ENCODE measurements around the gene TAB2. TPM values are rescaled to one million over a fixed set of nuclear protein-coding genes. Genes with fewer than 3 reads are reported as not detected.

The TAB2 gene
- total and polyA plus RNA-seq, 2 of the 8 experiments (the other 6 are each of a cell fraction or from before 2014, with no cell fraction given) = 40.4 to 63.0 TPM

DNA sequence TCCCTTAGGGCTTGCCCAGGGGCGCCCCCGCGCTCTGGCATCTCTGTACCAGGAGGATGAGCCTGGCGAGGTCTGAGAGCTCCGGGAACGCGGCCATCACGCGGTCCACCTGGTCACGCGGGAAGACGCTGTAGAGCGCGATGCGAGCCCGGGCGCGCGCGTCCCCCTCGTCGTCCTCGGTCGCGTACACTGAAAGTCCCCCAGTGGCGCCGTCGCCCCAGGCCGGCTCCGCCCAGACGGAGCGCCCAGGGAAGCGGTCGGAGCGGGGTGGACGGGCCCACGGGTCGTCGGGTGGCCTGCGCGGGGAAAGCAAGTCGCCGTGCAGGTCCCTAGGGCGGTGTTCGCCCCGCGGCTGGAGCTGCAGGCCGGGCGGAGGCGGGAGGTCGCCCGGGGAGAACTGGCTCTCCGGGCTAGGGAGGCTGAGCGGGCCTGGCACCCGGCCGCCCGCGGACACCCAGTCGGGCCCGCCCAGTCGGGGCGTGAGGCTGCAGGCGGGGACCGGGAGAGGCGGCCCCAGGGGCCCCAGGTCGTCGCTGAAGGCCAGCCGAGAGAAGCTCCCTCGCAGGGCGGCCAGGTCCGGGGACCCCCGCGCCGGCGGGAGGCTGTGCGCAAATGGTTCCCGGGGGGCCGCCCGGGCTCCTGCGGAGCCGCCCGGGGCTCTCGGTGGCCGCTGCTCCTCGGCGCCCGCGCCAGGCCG is 133.3 kb downstream of the TAB2 start:
- Histone ChIP-seq H3K9me3 (ENCODE audit: insufficient read depth in 2 of 2, low read depth in 1 of 2, low read length in 1 of 2) (no peaks in the 10 kb centered on the region), H2BK12ac (ENCODE audit: low read depth, low read length) (peak overlapping the region; percentile 50; the same call in 1 of the 2 replicates), H3K4me2 (ENCODE audit: insufficient read depth in 1 of 2, low read depth in 2 of 2, low read length in 2 of 2) (peak overlapping the region; percentile 73 to 96), H3K56ac (replicated peaks; ENCODE audit: insufficient read length, low read depth, low read length) (no peak overlapping the region), H3K27ac (ENCODE audit: low read depth, low read length) (no peak overlapping the region), H2AK5ac (ENCODE audit: low read depth, low read length) (no peak overlapping the region), H3K23me2 (ENCODE audit: low read depth, low read length) (peaks cover 11% of the 10 kb centered on the region; the same call in 1 of the 2 replicates), H3K23ac (ENCODE audit: insufficient read length) (no peak overlapping the region), H2BK15ac (ENCODE audit: low read length) (no peak overlapping the region), H4K8ac (ENCODE audit: extremely low read depth, insufficient read depth, low read length) (peak overlapping the region; percentile 89), H3K4me3 (ENCODE audit: extremely low read depth in 1 of 4, insufficient read depth in 2 of 4, low read depth in 3 of 4, low read length in 4 of 4) (peak overlapping the region; percentile 46 to 67 (median 50)), H3K4ac (replicated peaks; ENCODE audit: insufficient read length, low read depth, low read length) (no peak overlapping the region), H3K79me2 (ENCODE audit: control insufficient read depth in 1 of 2, insufficient read depth in 2 of 2, low read length in 2 of 2) (no peaks in the 10 kb centered on the region), H3K9ac (replicated peaks in 1 of 4; ENCODE audit: extremely low read depth in 1 of 4, low read depth in 3 of 4, low read length in 3 of 4) (no peak overlapping the region), H2BK20ac (ENCODE audit: low read length) (no peak overlapping the region), H4K20me1 (replicated peaks in 1 of 2; ENCODE audit: control insufficient read depth in 1 of 2, insufficient read depth in 2 of 2, low read length in 2 of 2) (no peaks in the 10 kb centered on the region), H2BK120ac (replicated peaks; ENCODE audit: low read depth, low read length) (no peak overlapping the region), H4K91ac (replicated peaks; ENCODE audit: insufficient read length, low read length) (no peak overlapping the region), H4K5ac (ENCODE audit: insufficient read length, low read depth, low read length) (no peak overlapping the region), H3K27me3 (replicated peaks in 1 of 4; ENCODE audit: control insufficient read depth in 3 of 4, extremely low read depth in 1 of 4, insufficient read depth in 3 of 4, low read length in 3 of 4) (peaks cover 16 to 32% (median 30%) of the 10 kb centered on the region in 4 experiments), H3K79me1 (ENCODE audit: low read depth, low read length) (no peaks in the 10 kb centered on the region), H2AFZ (ENCODE audit: low read length) (no peak overlapping the region; the same call in 1 of the 2 replicates), H2BK5ac (ENCODE audit: low read depth, low read length) (no peak overlapping the region), H3K36me3 (ENCODE audit: control insufficient read depth in 2 of 4, insufficient read depth in 4 of 4, low read length in 3 of 4) (no peaks in the 10 kb centered on the region), H3K4me1 (replicated peaks in 1 of 4; ENCODE audit: control insufficient read depth in 3 of 4, insufficient read depth in 4 of 4, low read length in 3 of 4) (peaks cover 0 to 1% (median 0%) of the 10 kb centered on the region in 4 experiments; a peak in 2 of 7 replicates), H3K14ac (ENCODE audit: insufficient read length) (no peak overlapping the region), H3K18ac (ENCODE audit: extremely low read depth, low read length) (no peak overlapping the region)
- DNase-seq (ENCODE audit: low read depth in 1 of 2, low spot score in 2 of 2) = peak in 1 of 2 experiments; percentile 64
- ChIA-PET POLR2A (ENCODE audit: partially characterized antibody) (interaction anchor here (1.0 to 1.5 kb wide), 3 partner anchors 9 to 397 kb away, joined by 3 to 7 read pairs (median 3); no protein-coding TSS in a partner anchor), CTCF (ENCODE audit: partially characterized antibody) (interaction anchor here (0.5 to 1.2 kb wide), 3 partner anchors 13 to 463 kb away, joined by 3 to 4 read pairs (median 3); no protein-coding TSS in a partner anchor)
- FAIRE-seq = no peak
- 8% methylated on average over 61 of the region's 89 CpGs; no CpG with 5 or more reads in 1 of the 2 experiments for WGBS, 2 experiments (ENCODE audit: extremely low coverage in 1 of 2, insufficient coverage in 1 of 2, insufficient read length in 1 of 2, insufficient replicate concordance in 2 of 2, low coverage in 1 of 2, low lambda C conversion rate in 2 of 2, missing lambda C conversion rate in 1 of 2)
- peak; percentile 21; the same call in 1 of the 2 replicates for TF ChIP-seq PHF8 (conservative IDR thresholded peaks at IDR 0.05; ENCODE audit: low read depth, low read length)
- TF ChIP-seq, protein P1, sequence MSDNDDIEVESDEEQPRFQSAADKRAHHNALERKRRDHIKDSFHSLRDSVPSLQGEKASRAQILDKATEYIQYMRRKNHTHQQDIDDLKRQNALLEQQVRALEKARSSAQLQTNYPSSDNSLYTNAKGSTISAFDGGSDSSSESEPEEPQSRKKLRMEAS (IDR thresholded peaks at IDR 0.05) = peak; percentile 87
- TF ChIP-seq CHD1 (IDR thresholded peaks at IDR 0.05; ENCODE audit: low read depth, low read length) = no peak
- TF ChIP-seq EZH2 (IDR thresholded peaks at IDR 0.05; ENCODE audit: low read depth, low read length, severe bottlenecking) = peak; percentile 64
- TF ChIP-seq SUZ12 (IDR thresholded peaks at IDR 0.05; ENCODE audit: low read length) = peak; percentile 48
- TF ChIP-seq BACH1 (IDR thresholded peaks at IDR 0.05; ENCODE audit: low read length) = 0 out of 2 replicates have a peak, but pooled peaks have one; percentile 11
- TF ChIP-seq SIRT6 (IDR thresholded peaks at IDR 0.05; ENCODE audit: low read length) = no peak
- TF ChIP-seq, protein P2, sequence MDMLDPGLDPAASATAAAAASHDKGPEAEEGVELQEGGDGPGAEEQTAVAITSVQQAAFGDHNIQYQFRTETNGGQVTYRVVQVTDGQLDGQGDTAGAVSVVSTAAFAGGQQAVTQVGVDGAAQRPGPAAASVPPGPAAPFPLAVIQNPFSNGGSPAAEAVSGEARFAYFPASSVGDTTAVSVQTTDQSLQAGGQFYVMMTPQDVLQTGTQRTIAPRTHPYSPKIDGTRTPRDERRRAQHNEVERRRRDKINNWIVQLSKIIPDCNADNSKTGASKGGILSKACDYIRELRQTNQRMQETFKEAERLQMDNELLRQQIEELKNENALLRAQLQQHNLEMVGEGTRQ (IDR thresholded peaks at IDR 0.05; ENCODE audit: low read length) = 0 out of 2 replicates have a peak, but pooled peaks have one; percentile 11
- no peak for TF ChIP-seq NRF1 (IDR thresholded peaks at IDR 0.05; ENCODE audit: low read depth, low read length)
- TF ChIP-seq, protein P3, sequence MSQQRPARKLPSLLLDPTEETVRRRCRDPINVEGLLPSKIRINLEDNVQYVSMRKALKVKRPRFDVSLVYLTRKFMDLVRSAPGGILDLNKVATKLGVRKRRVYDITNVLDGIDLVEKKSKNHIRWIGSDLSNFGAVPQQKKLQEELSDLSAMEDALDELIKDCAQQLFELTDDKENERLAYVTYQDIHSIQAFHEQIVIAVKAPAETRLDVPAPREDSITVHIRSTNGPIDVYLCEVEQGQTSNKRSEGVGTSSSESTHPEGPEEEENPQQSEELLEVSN (IDR thresholded peaks at IDR 0.05) = peak; percentile 91
